ENCODE data around the gene PDE6C.

PDE6C gene

GRCh38 chr10:93657757-93658156 lies 45.4 kb downstream of the PDE6C start:
- TF ChIP-seq CTCF (IDR thresholded peaks at IDR 0.05; ENCODE audit: low read depth, low read length, missing control alignments): no peak
- H3K4me3 ChIP-seq (ENCODE audit: low read depth, low read length): no peak overlapping the region
- DNase-seq (ENCODE audit: low read depth): no peak

- TF ChIP-seq CTCF (IDR thresholded peaks at IDR 0.05; ENCODE audit: low read depth, low read length, missing control alignments): no peak
- no peak overlapping the region for H3K4me3 ChIP-seq (ENCODE audit: low read depth, low read length)
- DNase-seq (ENCODE audit: low read depth): no peak
Measured at GRCh38 chr10:93666030-93666429, 53.7 kb downstream of the PDE6C start.

GRCh38 chr10:93667795-93668194 lies 55.5 kb downstream of the PDE6C start:
- TF ChIP-seq CTCF (IDR thresholded peaks at IDR 0.05; ENCODE audit: low read depth, low read length, missing control alignments): no peak
- no peak for DNase-seq (ENCODE audit: low read depth)
- H3K4me3 ChIP-seq (ENCODE audit: low read depth, low read length): no peak overlapping the region

GRCh38 chr10:93670372-93670771 lies 58.0 kb downstream of the PDE6C start:
- no peak for DNase-seq (ENCODE audit: low read depth)
- TF ChIP-seq CTCF (IDR thresholded peaks at IDR 0.05; ENCODE audit: low read depth, low read length, missing control alignments): no peak
- no peak overlapping the region for H3K4me3 ChIP-seq (ENCODE audit: low read depth, low read length)

- no peak for TF ChIP-seq CTCF (IDR thresholded peaks at IDR 0.05; ENCODE audit: low read depth, low read length, missing control alignments)
- H3K4me3 ChIP-seq (ENCODE audit: low read depth, low read length): no peak overlapping the region
- no peak for DNase-seq (ENCODE audit: low read depth)
Measured at GRCh38 chr10:93671042-93671441, 58.7 kb downstream of the PDE6C start.

GRCh38 chr10:93672022-93672678 lies 59.8 kb downstream of the PDE6C start:
- no peak for TF ChIP-seq CTCF (IDR thresholded peaks at IDR 0.05; ENCODE audit: low read depth, low read length, missing control alignments)
- no peak overlapping the region for H3K4me3 ChIP-seq (ENCODE audit: low read depth, low read length)
- no peak for DNase-seq (ENCODE audit: low read depth)

GRCh38 chr10:93672890-93673289 lies 60.6 kb downstream of the PDE6C start:
- no peak for TF ChIP-seq CTCF (IDR thresholded peaks at IDR 0.05; ENCODE audit: low read depth, low read length, missing control alignments)
- DNase-seq (ENCODE audit: low read depth): no peak
- H3K4me3 ChIP-seq (ENCODE audit: low read depth, low read length): no peak overlapping the region

All from GM12864 (cell line).